ENCODE data around the gene MAST4.

DNA sequence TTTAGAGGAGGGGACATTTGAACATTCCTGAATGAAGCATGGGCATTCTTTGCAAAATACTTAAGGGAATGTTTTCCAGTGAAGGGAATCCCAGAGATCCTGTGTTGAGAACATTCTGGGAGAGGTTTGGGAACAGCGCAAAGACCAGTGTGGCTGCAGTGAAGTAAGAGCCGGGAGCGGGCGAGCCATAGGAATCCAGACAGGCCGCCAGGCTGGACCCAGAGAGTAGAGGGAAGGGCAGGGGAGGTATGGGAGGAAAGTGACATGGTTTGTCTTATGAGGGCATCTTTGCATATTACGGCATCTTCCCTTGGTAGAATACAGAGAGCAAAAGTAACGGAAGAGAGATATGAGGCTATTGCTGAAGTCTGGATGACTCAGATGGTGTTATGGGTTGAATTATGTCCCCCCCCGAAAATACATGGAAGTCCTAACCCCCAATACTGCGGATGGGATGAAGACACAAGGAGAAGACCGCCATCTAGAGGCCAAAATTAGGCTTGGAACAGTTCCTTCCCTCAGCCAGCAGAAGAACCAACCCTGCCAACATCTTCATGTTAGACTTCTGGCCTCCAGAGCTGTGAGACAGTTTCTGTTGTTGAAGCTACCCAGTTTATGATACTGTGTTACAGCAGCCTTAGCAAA lies 268.2 kb downstream of the MAST4 start:
- peak; percentile 63 for TF ChIP-seq CTCF (IDR thresholded peaks at IDR 0.05; ENCODE audit: low read length)
- no peak for TF ChIP-seq EZH2phosphoT487 (IDR thresholded peaks at IDR 0.05; ENCODE audit: low read length)
- TF ChIP-seq EZH2 (optimal IDR thresholded peaks at IDR 0.05; ENCODE audit: low read depth, low read length): no peak

Measured in MM.1S (cell line).